ENCODE results near the gene EDN2.

The EDN2 gene

DNA sequence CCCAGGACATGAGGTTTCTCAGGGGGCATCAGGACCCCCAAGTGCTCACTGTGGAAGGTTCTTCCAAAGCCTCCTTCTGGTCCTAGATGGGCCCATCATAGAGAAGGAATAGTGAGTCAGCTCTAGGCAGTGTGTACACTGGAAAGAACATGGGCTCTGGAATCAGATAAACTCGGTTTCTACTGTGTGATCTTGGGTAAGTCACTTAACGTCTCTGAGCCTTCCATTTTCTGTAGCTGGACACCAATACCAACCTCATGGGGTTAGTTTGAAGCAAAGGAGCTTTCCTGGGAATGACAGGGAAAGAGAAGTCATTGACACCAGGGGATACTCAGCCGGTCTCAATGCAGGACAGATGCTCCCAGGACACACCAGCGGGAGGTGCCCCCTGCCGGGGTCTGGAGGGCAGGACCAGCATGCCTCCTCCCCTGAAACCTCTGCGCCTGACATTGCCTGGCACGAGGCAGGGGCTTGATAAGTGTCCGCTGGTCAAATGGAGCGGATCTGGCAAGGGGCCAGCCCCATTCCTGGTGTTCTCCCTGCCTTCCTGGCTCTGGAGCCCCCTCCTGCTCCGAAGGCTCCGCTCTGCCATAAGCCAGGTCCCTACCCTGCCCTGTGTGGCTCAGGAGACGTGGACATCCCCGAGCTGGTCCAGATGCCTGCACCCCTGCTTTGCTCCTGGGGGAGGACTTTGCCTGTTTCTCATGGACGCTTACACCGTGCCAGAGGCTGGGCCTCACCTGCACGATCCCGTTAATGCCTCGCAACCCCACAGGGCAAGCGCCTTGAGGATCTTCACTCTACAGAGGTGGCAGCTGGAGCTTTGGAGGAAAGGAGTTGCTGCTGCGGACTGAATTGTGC, 52.8 kb downstream of the EDN2 start:
- Histone ChIP-seq H3K27ac (ENCODE audit: low read length) (no peak overlapping the region), H3F3A (ENCODE audit: insufficient read depth, low read length) (no peaks in the 10 kb centered on the region; the same call in 1 of the 2 replicates), H3K9me3 (replicated peaks; ENCODE audit: insufficient read depth, low read length) (no peaks in the 10 kb centered on the region), H3K4me1 (ENCODE audit: low read length) (peaks cover 16% of the 10 kb centered on the region; the same call in 1 of the 2 replicates), H3K9ac (ENCODE audit: low read length) (no peak overlapping the region), H2AFZ (ENCODE audit: low read length) (no peak overlapping the region), H3K9me2 (replicated peaks; ENCODE audit: insufficient read depth, low read length) (no peaks in the 10 kb centered on the region), H3K36me3 (replicated peaks; ENCODE audit: insufficient read depth, low read length) (no peaks in the 10 kb centered on the region), H3K4me3 (ENCODE audit: low read length) (no peak overlapping the region), H4K20me1 (ENCODE audit: insufficient read depth, low read length) (no peaks in the 10 kb centered on the region), H3K27me3 (replicated peaks; ENCODE audit: insufficient read depth, low read length) (peaks cover 3% of the 10 kb centered on the region; the same call in 1 of the 2 replicates), H3K4me2 (ENCODE audit: low read depth, low read length) (no peak overlapping the region), H3K79me2 (ENCODE audit: low read length) (no peaks in the 10 kb centered on the region)
- no peak for DNase-seq
- no peak for TF ChIP-seq EZH2 (optimal IDR thresholded peaks at IDR 0.05; ENCODE audit: low read depth, low read length)
- no peak for TF ChIP-seq EZH2phosphoT487 (IDR thresholded peaks at IDR 0.05; ENCODE audit: low read length)
- TF ChIP-seq, protein P1, sequence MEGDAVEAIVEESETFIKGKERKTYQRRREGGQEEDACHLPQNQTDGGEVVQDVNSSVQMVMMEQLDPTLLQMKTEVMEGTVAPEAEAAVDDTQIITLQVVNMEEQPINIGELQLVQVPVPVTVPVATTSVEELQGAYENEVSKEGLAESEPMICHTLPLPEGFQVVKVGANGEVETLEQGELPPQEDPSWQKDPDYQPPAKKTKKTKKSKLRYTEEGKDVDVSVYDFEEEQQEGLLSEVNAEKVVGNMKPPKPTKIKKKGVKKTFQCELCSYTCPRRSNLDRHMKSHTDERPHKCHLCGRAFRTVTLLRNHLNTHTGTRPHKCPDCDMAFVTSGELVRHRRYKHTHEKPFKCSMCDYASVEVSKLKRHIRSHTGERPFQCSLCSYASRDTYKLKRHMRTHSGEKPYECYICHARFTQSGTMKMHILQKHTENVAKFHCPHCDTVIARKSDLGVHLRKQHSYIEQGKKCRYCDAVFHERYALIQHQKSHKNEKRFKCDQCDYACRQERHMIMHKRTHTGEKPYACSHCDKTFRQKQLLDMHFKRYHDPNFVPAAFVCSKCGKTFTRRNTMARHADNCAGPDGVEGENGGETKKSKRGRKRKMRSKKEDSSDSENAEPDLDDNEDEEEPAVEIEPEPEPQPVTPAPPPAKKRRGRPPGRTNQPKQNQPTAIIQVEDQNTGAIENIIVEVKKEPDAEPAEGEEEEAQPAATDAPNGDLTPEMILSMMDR (IDR thresholded peaks at IDR 0.05; ENCODE audit: low read length) = no peak

DNA sequence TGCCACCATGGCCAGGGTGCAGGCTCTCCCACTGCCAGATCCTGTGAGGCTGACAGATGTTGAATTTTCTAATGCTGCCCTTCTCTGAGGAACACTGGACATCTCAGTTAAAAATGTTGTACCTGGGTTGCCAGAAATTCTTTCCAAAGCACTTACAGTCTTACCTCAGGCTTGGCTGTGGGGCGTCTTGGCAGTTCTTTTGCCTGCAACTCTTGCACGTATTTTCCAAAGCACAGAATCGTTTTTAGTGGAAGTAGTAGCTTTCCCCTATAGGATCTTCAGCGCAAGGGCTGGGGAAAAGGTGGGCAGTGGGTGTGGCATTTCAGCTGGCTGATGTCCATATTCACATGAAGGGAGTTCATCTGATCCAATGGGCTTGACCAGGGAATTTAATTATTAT, 53.9 kb downstream of the EDN2 start:
- H3K9me2 ChIP-seq (replicated peaks; ENCODE audit: insufficient read depth, low read length) = no peaks in the 10 kb centered on the region
- no peaks in the 10 kb centered on the region; the same call in 1 of the 2 replicates for H3F3A ChIP-seq (ENCODE audit: insufficient read depth, low read length)
- H3K4me2 ChIP-seq (ENCODE audit: low read depth, low read length) = peak overlapping the region; percentile 2; the same call in 1 of the 2 replicates
- H3K36me3 ChIP-seq (replicated peaks; ENCODE audit: insufficient read depth, low read length) = no peaks in the 10 kb centered on the region
- DNase-seq = no peak
- no peak overlapping the region for H2AFZ ChIP-seq (ENCODE audit: low read length)
- no peaks in the 10 kb centered on the region for H3K9me3 ChIP-seq (replicated peaks; ENCODE audit: insufficient read depth, low read length)
- H3K9ac ChIP-seq (ENCODE audit: low read length) = no peak overlapping the region
- H3K4me1 ChIP-seq (ENCODE audit: low read length) = peaks cover 16% of the 10 kb centered on the region; the same call in 1 of the 2 replicates
- H3K27me3 ChIP-seq (replicated peaks; ENCODE audit: insufficient read depth, low read length) = no peaks in the 10 kb centered on the region
- H4K20me1 ChIP-seq (ENCODE audit: insufficient read depth, low read length) = no peaks in the 10 kb centered on the region
- no peak overlapping the region for H3K4me3 ChIP-seq (ENCODE audit: low read length)
- TF ChIP-seq EZH2 (optimal IDR thresholded peaks at IDR 0.05; ENCODE audit: low read depth, low read length) (no peak), EZH2phosphoT487 (IDR thresholded peaks at IDR 0.05; ENCODE audit: low read length) (no peak)
- TF ChIP-seq, protein P1 (IDR thresholded peaks at IDR 0.05; ENCODE audit: low read length) = no peak
- no peak overlapping the region for H3K27ac ChIP-seq (ENCODE audit: low read length)
- no peaks in the 10 kb centered on the region for H3K79me2 ChIP-seq (ENCODE audit: low read length)

DNA sequence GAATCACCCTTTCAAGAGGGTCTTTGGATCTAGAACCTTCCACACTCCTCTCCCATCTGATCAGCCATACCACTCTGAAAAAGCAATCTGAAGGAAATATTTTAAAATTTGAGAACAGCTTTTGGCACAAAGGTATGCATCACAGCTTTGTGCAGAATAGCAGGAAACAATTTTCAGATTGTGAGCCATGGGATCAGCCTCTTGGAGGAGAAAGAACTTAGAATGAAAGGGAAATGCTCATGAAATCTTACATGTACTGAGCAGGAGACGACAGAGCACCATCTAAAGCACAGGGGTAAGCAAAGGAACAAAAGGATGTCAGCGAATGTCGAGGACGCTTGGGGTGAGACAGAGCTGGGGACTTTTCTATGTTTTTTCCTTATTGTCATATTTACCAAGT, 54.4 kb downstream of the EDN2 start:
- H3K9ac ChIP-seq (ENCODE audit: low read length) = no peak overlapping the region
- no peaks in the 10 kb centered on the region for H3K79me2 ChIP-seq (ENCODE audit: low read length)
- no peaks in the 10 kb centered on the region for H3K9me3 ChIP-seq (replicated peaks; ENCODE audit: insufficient read depth, low read length)
- H3K36me3 ChIP-seq (replicated peaks; ENCODE audit: insufficient read depth, low read length) = no peaks in the 10 kb centered on the region
- H3F3A ChIP-seq (ENCODE audit: insufficient read depth, low read length) = no peaks in the 10 kb centered on the region; the same call in 1 of the 2 replicates
- no peak for DNase-seq
- no peak overlapping the region for H3K27ac ChIP-seq (ENCODE audit: low read length)
- peaks cover 16% of the 10 kb centered on the region; the same call in 1 of the 2 replicates for H3K4me1 ChIP-seq (ENCODE audit: low read length)
- no peak overlapping the region for H3K4me3 ChIP-seq (ENCODE audit: low read length)
- no peaks in the 10 kb centered on the region for H3K9me2 ChIP-seq (replicated peaks; ENCODE audit: insufficient read depth, low read length)
- peak overlapping the region; percentile 2; the same call in 1 of the 2 replicates for H3K4me2 ChIP-seq (ENCODE audit: low read depth, low read length)
- H3K27me3 ChIP-seq (replicated peaks; ENCODE audit: insufficient read depth, low read length) = no peaks in the 10 kb centered on the region
- H4K20me1 ChIP-seq (ENCODE audit: insufficient read depth, low read length) = no peaks in the 10 kb centered on the region
- TF ChIP-seq, protein P1 (IDR thresholded peaks at IDR 0.05; ENCODE audit: low read length) = no peak
- H2AFZ ChIP-seq (ENCODE audit: low read length) = no peak overlapping the region
